NCI-H748 (cell line): Measurements from ENCODE around the gene BCL2A1.
A peak's percentile ranks its signal among the peaks of the same experiment; 100 is the strongest.
"Not testable (repeated sequence)": the region's sequence is repeated elsewhere in the genome, so short reads cannot be mapped to it uniquely, and the experiment has no call there.

Source experiments
- DNase-seq: peaks from one replicate; lab custom pipeline; 2025; ENCODE audit not compliant: unreplicated experiment; lab: John Stamatoyannopoulos, UW

The BCL2A1 gene

DNA sequence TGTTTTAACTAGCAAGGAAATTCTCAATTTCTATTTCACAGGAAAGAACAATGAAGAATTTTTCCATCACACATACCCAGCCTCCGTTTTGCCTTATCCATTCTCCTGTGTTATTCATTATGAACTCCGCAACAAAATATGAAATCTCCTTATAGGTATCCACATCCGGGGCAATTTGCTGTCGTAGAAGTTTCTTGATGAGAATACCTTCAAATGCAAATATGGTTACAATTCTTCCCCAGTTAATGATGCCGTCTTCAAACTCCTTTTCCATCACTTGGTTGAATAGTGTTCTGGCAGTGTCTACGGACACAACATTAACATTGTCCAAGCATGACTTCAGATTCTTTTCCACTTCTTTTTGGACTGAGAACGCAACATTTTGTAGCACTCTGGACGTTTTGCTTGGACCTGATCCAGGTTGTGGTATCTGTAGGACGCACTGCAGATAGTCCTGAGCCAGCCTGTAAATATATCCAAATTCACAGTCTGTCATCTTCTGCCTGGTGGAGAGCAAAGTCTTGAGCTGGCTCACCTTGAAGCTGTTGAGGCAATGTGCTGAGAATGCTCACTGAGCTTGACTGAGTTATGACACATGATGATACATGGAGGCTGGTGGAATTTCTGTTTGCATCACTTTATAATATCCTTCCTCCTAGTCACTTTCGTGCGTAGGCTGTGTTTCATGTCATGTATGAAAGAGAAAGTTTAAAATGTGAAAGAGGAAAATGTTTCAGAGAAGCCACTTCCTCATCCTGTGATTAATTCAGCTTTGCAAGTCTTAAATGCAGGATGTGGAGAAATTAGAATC lies at the start of gene BCL2A1:
Gene BCL2A1, minus strand, starts transcription at position 573 of the 811 bp plus-strand sequence. Its CDS starts 77 bp downstream, at position 496.
- DNase-seq, result no peak

DNA sequence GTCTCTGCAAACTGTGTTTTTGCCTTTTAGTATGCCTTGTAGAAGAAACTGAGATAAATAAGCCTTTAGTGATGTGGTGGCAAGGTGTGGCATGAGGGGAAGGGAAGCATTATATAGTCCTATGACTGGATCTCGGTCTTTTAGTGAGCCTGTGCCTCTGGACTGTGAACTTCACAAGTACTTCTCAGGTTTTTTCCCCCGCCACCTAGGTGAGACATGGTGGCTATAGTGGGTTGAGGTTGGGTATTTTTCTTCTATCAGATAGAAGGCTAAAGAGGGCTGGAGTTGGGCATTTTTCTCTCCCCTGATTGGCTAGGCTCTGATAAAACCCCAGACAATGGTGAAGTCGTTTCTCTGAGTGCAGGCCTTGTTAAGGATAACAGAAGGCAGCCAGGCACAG lies 49.7 kb upstream of the BCL2A1 start:
- DNase-seq, result no peak

DNA sequence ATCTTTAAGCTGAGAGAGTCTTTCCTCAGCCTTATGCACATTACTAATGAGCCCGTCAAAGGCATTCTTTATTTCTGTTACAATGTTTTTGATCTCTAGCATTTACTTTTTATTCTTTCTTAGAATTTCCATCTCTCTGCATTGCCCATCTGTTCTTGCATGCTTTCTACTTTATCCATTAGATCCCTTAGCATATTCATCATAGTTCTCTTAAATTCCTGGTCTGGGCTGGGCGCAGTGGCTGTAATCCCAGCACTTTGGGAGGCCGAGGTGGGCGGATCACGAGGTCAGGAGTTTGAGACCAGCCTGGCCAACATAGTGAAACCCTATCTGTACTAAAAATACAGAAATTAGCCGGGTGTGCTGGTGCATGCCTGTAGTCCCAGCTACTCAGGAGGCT lies 49.2 kb upstream of the BCL2A1 start:
- not testable (repeated sequence) for DNase-seq

DNA sequence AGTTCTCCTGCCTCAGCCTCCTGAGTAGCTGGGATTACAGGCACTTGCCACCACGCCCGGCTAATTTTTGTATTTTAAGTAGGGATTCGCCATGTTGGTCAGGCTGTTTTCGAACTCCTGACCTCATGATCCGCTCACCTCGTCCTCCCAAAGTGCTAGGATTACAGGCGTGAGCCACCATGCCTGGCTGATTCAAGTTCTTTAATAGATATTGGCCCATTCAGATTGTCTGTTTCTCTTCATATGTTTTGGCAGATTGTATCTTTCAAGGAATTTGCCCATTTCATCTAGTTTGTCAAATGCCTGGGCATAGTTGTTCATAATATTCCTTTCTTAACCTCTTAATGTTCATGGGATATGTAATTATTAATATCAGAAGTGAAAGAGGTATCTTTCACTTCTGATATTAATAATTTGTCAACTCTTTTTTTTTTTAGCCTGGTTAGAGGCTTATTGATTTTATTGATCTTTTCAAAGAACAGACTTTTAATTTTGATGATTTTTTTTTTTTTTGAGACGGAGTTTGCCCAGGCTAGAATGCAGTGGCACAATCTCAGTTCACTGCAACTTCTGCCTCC lies 48.3 kb upstream of the BCL2A1 start:
- DNase-seq, result no peak

DNA sequence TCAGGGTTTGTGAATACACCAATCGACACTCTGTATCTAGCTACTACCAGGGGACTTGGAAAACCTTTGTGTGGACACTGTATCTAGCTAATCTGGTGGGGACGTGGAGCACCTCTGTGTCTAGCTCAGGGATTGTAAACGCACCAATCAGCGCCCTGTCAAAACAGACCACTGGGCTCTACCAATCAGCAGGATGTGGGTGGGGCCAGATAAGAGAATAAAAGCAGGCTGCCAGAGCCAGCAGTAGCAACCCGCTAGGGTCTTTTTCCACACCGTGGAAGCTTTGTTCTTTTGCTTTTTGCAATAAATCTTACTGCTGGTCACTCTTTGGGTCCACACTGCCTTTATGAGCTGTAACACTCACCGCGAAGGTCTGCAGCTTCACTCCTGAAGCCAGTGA lies 46.1 kb upstream of the BCL2A1 start:
- not testable (repeated sequence) for DNase-seq

DNA sequence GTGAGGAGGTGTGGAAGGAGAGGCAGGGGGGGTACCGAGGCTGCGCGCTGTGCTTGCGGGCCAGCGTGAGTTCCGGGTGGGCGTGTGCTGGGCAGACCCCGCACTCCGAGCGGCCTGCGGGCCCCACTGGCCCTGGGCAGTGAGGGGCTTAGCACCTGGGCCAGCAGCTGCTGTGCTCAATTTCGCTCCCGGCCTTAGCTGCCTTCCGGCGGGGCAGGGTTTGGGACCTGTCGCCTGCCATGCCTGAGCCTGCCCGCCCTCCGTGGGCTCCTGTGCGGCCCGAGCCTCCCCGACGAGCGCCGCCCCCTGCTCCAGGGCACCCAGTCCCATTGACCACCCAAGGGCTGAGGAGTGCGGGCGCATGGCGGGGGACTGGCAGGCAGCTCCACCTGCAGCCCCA lies 45.5 kb upstream of the BCL2A1 start:
- DNase-seq, result not testable (repeated sequence)

DNA sequence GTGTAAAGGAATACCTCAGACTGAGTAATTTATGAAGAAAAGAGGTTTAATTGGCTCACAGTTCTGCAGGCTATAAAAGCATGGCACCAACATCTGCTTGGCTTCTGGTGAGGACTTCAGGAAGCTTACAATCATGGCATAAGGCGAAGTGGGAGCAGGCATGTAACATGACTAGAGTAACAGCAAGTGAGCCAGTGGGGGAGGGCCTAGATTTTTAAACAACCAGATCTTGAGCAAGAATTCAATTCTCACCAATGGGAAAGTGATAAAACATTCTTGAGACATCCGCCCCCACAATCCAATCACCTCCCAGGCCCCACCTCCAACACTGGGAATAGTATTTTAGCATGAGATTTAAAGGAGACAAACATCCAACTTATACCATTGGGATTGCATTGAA lies 44.2 kb upstream of the BCL2A1 start:
- no peak for DNase-seq

DNA sequence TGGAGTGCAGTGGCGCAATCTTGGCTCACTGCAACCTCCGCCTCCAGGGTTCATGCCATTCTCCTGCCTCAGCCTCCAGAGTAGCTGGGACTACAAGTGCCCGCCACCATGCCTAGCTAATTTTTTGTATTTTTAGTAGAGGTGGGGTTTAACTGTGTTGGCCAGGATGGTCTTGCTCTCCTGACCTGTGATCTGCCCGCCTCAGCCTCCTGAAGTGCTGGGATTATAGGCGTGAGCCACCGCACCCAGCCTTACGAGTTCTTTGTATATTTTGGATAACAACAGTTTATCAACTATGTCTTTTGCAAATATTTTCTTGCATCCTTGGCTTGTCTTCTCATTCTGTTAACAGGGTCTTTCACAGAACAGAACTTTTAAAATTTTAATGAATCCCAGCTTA lies 43.2 kb upstream of the BCL2A1 start:
- DNase-seq, result not testable (repeated sequence)

DNA sequence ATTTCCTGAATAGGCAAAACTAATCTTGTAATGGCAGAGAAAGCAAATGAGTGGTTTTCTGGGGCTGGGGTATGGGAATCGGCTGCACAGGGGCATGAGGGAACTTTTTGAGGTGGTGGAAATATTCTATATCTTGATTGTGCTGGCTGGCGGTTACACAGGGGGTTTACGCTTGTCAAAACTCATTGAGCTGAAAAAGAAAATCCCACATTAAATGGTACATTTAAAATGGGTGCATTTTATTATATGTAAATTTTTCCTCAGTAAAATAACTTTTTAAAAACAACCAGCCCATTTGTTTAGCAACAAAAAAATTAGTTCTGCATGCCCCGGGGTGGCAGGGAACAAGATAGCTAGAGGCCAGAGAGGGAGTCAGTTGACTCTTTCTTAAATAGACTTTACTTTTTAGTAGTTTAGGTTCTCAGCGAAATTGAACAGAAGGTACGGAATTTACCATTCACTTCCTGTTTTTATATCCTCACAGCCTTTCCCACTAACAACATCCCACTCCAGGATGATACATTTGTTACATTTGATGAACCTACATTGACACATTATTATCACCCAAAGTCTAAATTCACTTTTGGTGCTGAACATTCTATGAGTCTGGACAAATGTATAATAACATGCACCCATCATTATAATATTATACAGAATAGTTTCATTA lies 41.2 kb upstream of the BCL2A1 start:
- no peak for DNase-seq

DNA sequence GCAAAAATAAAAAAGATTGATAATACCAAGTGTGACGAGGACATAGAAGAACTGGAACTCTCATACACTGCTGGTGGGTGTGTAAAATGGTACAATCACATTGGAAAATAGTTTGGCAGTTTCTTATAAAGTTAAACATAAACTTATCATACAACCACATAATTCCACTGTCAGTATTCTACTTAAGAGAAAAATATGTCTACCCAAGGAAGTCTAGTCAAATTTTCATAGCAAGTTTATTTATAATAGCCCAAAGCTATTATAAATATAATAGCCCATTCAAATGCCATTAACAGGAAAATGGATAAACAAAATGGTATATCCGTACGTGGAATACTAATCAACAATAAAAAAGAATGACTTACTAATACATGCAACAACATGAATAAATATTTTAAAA lies 40.6 kb upstream of the BCL2A1 start:
- DNase-seq, result no peak

DNA sequence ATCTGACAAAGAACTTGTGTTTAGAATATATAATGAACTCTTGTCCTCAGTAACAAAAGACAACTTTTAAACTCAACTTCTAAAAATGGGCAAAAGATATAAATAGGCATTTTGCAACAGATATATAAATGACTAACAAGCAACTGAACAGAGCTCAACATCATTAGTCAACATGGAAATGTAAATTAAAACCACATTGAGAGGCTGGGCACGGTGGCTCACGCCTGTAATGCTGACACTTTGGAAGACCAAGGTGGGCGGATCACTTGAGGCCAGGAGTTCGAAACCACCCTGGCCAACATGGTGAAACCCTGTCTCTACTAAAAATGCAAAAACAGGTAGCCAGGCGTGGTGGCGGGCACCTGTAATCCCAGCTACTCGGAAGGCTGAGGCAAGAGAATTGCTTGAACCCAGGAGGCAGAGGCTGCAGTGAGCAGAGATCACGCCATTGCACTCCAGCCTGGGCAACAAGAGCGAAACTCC lies 40.1 kb upstream of the BCL2A1 start:
- not testable (repeated sequence) for DNase-seq

DNA sequence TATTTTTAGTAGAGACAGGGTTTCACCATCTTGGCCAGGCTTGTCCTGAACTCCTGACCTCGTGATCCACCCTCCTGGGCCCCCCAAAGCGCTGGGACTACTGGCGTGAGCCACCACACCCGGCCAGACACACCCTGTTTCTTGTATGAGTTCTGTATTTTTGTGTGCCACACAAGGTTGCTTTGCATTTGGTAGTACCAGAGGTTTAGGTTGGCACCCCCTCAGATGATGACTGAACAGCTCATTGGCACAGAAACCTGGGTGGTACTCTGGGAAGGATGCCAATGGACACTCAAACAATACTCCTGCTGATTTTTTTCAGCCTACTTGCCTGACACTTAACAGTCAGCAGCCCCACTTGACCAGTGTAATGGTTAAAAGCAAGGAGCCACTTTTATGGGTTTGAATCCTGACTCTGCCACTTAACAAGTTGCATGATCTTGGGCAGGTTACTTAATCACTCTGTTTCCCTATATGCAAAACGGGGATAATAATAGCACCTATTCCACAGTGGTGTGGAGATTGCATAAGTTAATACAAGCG lies 39.2 kb upstream of the BCL2A1 start:
- no peak for DNase-seq

DNA sequence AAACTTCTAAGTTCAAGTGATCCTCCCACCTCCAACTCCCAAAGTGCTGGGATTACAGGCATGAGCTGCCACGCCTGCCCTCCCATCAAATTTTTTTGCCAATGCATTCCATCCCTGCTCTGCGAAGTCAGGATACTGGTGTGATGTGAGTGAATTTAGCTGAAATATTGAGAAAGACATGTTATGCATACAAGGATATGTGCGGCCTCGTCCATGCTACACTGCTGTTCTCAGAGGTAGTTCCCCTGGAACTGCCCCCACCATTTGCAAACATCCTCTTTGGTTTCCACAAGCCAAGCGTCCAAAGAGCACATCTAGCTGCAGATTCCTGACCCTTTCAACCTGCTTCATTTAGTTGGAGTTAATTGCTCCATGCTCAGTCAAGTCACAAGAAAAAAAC lies 36.5 kb upstream of the BCL2A1 start:
- no peak for DNase-seq

DNA sequence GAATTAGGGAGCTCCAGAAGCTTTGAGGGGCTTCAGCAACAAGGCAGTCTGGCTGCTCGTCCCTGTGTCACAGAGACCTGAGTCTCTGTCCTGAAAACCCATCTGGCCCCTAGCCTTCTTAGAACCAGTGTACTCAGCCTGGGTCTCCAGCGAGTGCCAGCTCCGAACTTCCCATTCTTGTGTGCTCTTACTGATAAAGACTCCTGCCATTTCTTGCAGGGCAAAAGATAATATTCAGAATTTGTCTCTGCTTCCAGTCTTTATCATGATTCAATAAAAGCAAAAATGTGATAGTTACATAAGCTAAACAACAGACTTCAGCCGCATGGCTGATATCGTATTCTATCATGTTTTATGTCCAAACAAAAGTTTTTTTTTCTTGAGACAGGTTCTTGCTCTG lies 36.0 kb upstream of the BCL2A1 start:
- DNase-seq, result no peak

DNA sequence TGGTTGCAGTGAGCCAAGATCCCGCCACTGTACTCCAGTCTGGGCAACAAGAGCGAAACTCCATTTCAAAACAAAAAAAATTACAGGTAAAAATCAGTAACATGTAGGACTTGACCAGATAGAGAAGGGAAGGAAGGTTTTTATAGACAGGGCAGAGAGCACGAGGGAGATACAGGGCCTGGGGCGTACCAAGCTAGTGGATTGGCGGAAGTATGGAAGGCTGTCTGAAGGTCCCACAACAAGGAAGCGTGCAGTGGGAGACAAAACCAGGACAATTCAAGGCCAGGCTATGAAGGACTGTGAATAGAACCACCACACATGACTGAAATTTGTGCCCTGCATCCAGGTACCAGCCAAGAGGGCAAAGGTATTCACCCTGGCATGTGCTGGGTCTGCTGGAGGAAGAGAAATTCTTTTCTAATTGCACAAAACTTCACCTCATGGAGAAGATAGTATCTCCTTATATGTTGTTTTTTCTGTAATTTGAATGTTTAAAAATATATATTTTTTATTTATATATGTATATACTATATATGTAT lies 33.0 kb upstream of the BCL2A1 start:
- DNase-seq, result no peak

DNA sequence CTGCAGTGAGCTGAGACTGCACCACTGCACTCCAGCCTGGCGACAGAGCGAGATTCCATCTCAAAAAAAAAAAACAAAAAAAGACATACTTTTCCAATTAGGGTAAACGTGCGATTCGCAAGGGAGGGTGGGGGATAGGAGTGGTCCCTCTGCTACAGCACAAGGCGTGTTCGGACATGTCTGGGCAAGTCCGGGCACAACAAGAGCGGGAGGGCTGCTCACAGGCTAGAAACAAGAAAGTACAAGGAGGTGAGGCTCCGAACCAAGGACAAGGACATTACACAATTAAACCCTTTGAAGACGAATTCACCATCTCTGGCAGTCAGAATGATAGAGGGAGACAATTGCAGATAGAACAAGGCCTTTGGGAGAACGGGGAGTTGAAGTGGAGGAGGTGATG lies 32.2 kb upstream of the BCL2A1 start:
- peak; percentile 31 for DNase-seq

DNA sequence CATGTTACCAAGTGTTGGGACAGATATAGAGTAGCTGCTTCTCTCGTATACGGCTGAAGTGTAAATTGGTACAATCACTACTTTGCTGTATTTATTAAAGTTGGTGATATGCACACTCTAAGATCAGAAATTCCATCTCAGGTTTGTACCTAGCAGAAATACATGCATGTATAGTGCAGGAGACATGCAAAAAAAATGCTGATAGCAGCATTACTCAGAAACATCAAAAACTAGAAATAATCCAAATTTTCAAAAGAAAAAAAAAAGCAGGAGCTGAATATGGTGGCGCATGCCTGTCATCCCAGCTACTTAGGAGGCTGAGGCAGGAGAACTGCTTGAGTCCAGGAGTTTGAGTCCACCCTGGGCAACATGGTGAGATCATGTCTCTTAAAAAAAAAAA lies 31.3 kb upstream of the BCL2A1 start:
- DNase-seq, result no peak

DNA sequence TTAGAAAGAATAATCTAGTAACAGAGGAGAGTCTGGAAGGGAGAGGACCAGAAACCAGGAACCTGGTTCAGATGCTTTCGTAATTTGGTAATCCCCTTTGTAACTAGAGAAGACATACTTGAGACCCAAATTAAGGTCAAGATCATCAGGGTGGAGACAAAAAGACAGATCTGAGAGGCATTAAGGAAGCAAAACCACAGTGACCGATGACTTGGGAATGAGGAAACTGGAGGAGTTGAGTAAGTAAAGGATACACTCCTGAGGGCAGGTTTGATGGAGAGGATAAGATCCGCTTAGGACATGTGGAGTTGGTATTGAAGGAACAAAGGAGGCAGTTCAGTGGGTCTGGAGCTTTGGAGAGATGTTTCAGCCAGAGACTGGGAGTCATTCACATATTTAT lies 23.6 kb upstream of the BCL2A1 start:
- DNase-seq, result no peak

DNA sequence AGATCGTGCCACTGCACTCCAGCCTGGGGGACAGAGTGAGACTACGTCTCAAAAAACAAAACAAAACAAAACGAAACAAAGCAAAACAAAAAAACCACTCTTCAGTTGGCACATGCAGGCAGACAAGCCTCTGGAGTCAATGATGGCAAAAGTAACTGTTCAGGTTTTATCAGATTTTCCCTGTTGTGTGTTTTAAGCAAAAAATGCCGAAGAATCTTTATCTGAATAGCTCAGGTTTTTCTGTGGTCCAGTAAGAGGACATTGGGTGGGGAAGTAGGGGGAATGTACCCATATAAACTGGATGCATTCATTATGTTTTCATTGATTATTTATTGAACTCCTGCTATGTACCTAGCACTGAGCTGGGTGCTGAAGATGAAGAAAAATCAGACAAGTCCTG lies 20.8 kb upstream of the BCL2A1 start:
- DNase-seq, result no peak

DNA sequence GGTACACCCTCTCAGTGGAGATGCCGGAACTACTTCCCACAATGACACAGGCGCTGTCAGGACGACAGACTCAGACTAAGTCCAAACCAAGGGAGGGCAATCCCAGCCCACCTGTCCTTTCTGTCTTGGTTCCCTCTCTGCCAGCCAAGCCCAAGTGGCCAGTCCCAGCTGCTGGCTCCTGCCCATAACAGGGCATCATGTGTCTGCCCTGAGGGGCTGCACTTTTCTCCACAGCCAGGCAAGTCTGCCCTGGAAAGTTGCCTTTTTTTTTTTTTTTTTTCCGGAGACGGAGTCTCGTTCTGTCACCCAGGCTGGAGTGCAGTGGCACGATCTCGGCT lies 20.0 kb upstream of the BCL2A1 start:
- DNase-seq, result no peak

DNA sequence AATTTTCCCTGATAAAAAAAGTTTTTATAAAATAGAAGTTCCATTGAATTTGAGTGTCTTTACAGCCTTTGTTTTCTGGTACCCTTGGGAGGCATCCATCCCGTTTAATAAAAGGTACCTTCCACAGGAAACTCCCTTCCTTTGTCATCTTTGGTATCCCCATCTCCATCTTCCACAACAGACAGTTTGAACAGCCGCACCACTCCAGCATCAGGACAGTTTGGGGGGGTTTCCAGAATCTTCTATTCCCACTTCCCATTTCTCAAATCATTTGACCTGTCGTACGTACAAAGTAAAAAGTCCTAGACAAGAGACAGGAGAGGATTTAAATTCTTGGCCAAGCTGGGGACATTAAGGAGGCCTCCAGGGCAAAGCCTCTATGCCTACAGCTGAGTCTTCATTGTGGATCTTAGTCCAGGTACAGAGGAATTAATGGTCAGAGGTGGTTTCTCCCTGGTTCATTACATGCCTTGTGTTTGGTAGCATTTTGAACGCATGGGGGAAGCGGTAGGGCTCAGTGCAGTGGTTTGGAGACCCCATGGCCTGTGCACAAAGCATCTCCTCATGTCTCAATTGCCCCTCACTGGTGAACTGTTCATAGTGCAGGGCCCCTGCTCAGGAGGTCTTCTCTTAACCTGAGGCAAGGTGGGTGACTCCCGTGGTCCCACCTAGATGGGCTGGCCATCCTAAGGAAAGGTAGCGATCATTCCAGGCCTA lies 19.4 kb upstream of the BCL2A1 start:
- DNase-seq, result no peak
